ENCODE measurements around the gene KRTAP19-3. TPM values are rescaled to one million over a fixed set of nuclear protein-coding genes. Genes with fewer than 3 reads are reported as not detected.

KRTAP19-3 gene
- polyA plus RNA-seq, 1 donor (not counting 4 experiments of a cell fraction or from before 2014, with no cell fraction given), result not detected

DNA sequence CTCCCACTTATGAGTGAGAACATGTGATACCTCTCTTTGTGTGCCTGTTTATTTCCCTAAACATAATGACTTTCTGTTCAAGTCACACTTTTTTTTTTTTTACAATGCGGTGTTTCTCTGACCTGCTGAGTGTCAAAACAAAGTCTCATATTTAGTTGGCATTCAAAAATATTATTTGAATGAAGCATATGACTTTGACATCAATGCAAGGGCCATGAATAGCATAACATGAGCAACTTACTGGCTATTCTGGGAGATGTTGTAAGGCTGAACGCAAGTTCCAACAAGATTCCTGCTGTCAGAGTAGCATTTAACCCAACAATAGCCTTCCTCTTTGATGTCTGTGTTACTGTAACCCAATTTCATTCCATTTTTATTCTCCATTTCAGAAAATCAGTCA is 9.7 kb downstream of the KRTAP19-3 start:
- DNase-seq (ENCODE audit: low read depth, low spot score) (no peak), FAIRE-seq (no peak)
- Histone ChIP-seq H3K27ac (ENCODE audit: control insufficient read depth, insufficient read depth, low read length) (no peak overlapping the region), H3K79me2 (ENCODE audit: control insufficient read depth, insufficient read depth, low read length) (no peaks in the 10 kb centered on the region), H2AFZ (ENCODE audit: control insufficient read depth, low read length) (no peak overlapping the region), H3K9me1 (ENCODE audit: control insufficient read depth, extremely low read depth, insufficient read depth, low read length) (no peaks in the 10 kb centered on the region), H3K27me3 (ENCODE audit: control insufficient read depth, extremely low read depth, insufficient read depth, low read length) (no peaks in the 10 kb centered on the region), H3K4me1 (ENCODE audit: control insufficient read depth, extremely low read depth, insufficient read depth, low read length) (peaks cover 8% of the 10 kb centered on the region), H3K9me3 (ENCODE audit: control insufficient read depth, low read depth, low read length) (peaks cover 2% of the 10 kb centered on the region), H3K4me2 (ENCODE audit: control insufficient read depth, extremely low read depth, insufficient read depth, low read depth, low read length) (no peak overlapping the region), H3K4me3 (ENCODE audit: control insufficient read depth in 2 of 3, extremely low read depth in 1 of 3, insufficient read depth in 2 of 3, low read depth in 1 of 3, low read length in 3 of 3) (no peak overlapping the region), H3K36me3 (ENCODE audit: control insufficient read depth in 2 of 2, extremely low read depth in 1 of 2, insufficient read depth in 2 of 2, low read length in 2 of 2) (no peaks in the 10 kb centered on the region), H4K20me1 (ENCODE audit: control insufficient read depth, extremely low read depth, insufficient read depth, low read length) (no peaks in the 10 kb centered on the region), H3K9ac (ENCODE audit: control insufficient read depth, extremely low read depth, insufficient read depth, low read length) (no peak overlapping the region)
- dilution Hi-C loops (cut with MboI; ENCODE audit: extremely low pct_ligation_motif_present, low sequenced_read_pairs), result no loop called here
- TF ChIP-seq EZH2 (IDR thresholded peaks at IDR 0.05; ENCODE audit: low read length), result no peak
- TF ChIP-seq, protein P1, sequence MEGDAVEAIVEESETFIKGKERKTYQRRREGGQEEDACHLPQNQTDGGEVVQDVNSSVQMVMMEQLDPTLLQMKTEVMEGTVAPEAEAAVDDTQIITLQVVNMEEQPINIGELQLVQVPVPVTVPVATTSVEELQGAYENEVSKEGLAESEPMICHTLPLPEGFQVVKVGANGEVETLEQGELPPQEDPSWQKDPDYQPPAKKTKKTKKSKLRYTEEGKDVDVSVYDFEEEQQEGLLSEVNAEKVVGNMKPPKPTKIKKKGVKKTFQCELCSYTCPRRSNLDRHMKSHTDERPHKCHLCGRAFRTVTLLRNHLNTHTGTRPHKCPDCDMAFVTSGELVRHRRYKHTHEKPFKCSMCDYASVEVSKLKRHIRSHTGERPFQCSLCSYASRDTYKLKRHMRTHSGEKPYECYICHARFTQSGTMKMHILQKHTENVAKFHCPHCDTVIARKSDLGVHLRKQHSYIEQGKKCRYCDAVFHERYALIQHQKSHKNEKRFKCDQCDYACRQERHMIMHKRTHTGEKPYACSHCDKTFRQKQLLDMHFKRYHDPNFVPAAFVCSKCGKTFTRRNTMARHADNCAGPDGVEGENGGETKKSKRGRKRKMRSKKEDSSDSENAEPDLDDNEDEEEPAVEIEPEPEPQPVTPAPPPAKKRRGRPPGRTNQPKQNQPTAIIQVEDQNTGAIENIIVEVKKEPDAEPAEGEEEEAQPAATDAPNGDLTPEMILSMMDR (optimal IDR thresholded peaks at IDR 0.05 in 1 of 3, IDR thresholded peaks at IDR 0.05 in 1 of 3, conservative IDR thresholded peaks at IDR 0.05 in 1 of 3; ENCODE audit: extremely low read depth in 1 of 3, insufficient read depth in 2 of 3, low read length in 3 of 3), result no peak

DNA sequence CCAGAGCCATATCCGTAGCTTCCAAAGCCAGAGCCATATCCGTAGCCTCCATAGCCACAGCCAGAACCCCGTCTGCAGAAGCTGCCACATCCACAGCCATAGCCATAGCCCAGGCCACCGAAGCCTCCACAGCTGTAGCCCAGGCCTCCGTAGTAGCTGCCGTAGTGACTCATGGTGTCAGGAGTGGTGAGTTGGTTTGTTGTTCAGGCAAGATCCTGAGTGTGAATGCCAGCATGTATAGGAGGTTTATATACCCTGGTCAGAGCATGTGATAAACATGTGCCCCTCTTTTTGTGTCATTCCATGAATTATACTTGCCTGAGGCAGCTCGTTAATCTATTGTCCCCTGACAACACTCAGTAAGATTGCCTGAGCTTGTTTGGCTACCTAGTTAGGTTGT is 11.7 kb downstream of the KRTAP19-3 start, which contains the start of gene KRTAP19-1:
Gene KRTAP19-1, minus strand, starts transcription at position 223 of the 400 bp plus-strand sequence. Its CDS starts 50 bp downstream, at position 173.
- H4K20me1 ChIP-seq (ENCODE audit: control insufficient read depth, extremely low read depth, insufficient read depth, low read length), result no peaks in the 10 kb centered on the region
- H3K4me1 ChIP-seq (ENCODE audit: control insufficient read depth, extremely low read depth, insufficient read depth, low read length), result peaks cover 8% of the 10 kb centered on the region
- H3K27me3 ChIP-seq (ENCODE audit: control insufficient read depth, extremely low read depth, insufficient read depth, low read length), result no peaks in the 10 kb centered on the region
- DNase-seq (ENCODE audit: low read depth, low spot score) (no peak), FAIRE-seq (peak; percentile 5)
- no peaks in the 10 kb centered on the region for H3K9me1 ChIP-seq (ENCODE audit: control insufficient read depth, extremely low read depth, insufficient read depth, low read length)
- TF ChIP-seq, protein P1 (optimal IDR thresholded peaks at IDR 0.05 in 1 of 3, IDR thresholded peaks at IDR 0.05 in 1 of 3, conservative IDR thresholded peaks at IDR 0.05 in 1 of 3; ENCODE audit: extremely low read depth in 1 of 3, insufficient read depth in 2 of 3, low read length in 3 of 3), result no peak
- TF ChIP-seq EZH2 (IDR thresholded peaks at IDR 0.05; ENCODE audit: low read length), result no peak
- H3K4me3 ChIP-seq (ENCODE audit: control insufficient read depth in 2 of 3, extremely low read depth in 1 of 3, insufficient read depth in 2 of 3, low read depth in 1 of 3, low read length in 3 of 3), result no peak within 1 kb of the TSS
- no peak within 1 kb of the TSS for H3K9ac ChIP-seq (ENCODE audit: control insufficient read depth, extremely low read depth, insufficient read depth, low read length)
- no peaks in the 10 kb centered on the region for H3K9me3 ChIP-seq (ENCODE audit: control insufficient read depth, low read depth, low read length)
- no peaks in the 10 kb centered on the region for H3K79me2 ChIP-seq (ENCODE audit: control insufficient read depth, insufficient read depth, low read length)
- no peak within 1 kb of the TSS for H3K4me2 ChIP-seq (ENCODE audit: control insufficient read depth, extremely low read depth, insufficient read depth, low read depth, low read length)
- dilution Hi-C loops (cut with MboI; ENCODE audit: extremely low pct_ligation_motif_present, low sequenced_read_pairs), result no loop called here
- no peak within 1 kb of the TSS for H2AFZ ChIP-seq (ENCODE audit: control insufficient read depth, low read length)
- H3K27ac ChIP-seq (ENCODE audit: control insufficient read depth, insufficient read depth, low read length), result no peak within 1 kb of the TSS
- no peaks in the 10 kb centered on the region for H3K36me3 ChIP-seq (ENCODE audit: control insufficient read depth in 2 of 2, extremely low read depth in 1 of 2, insufficient read depth in 2 of 2, low read length in 2 of 2)

Data from keratinocyte (primary cell).